GM12878 (cell line): ENCODE results near the gene SFSWAP.

Source experiments
- BCL11A ChIP-seq: IDR thresholded peaks from 2 replicates; pipeline ENCODE4 v1.6.1; 2011; ENCODE audit warnings: low read depth, low read length
- CHD2 ChIP-seq: IDR thresholded peaks from 2 replicates; pipeline ENCODE4 v1.6.1; 2011; ENCODE audit warnings: low read depth, low read length, improper control_type of control experiment, borderline replicate concordance
- EGR1 ChIP-seq, 2 experiments: IDR thresholded peaks; 1 replicate in 1 of 2; 2 replicates in 1 of 2; pipeline ENCODE4 v1.6.1; 2011 to 2012; ENCODE audit warnings: low read depth in 2 of 2, low read length in 2 of 2, borderline replicate concordance in 1 of 2, mild to moderate bottlenecking in 1 of 2, moderate library complexity in 1 of 2
- POLR2A ChIP-seq: IDR thresholded peaks from 2 replicates; pipeline ENCODE4 v1.6.1; 2011; ENCODE audit warnings: low read depth, mild to moderate bottlenecking, low read length
- POLR2AphosphoS5 ChIP-seq: IDR thresholded peaks from 2 replicates; pipeline ENCODE4 v1.6.1; 2011; ENCODE audit warnings: mild to moderate bottlenecking, low read length, inconsistent platforms
- SMC3 ChIP-seq: IDR thresholded peaks from 2 replicates; pipeline ENCODE4 v1.6.1; 2011; ENCODE audit warnings: low read length, improper control_type of control experiment, borderline replicate concordance
- SREBF1 ChIP-seq: IDR thresholded peaks from 2 replicates; pipeline ENCODE4 v1.6.1; 2012; ENCODE audit warnings: mild to moderate bottlenecking, low read length
- ZZZ3 ChIP-seq: IDR thresholded peaks from 2 replicates; pipeline ENCODE4 v1.6.1; 2011; ENCODE audit warnings: low read depth; ENCODE audit not compliant: control insufficient read depth, insufficient read length
- TF ChIP-seq, protein P1 (sequence below), 3 experiments: IDR thresholded peaks in 2 of 3; conservative IDR thresholded peaks in 1 of 3; 2 replicates each; pipeline ENCODE4 v1.5.1; 2011; ENCODE audit warnings: low read depth in 3 of 3, low read length in 3 of 3, mild to moderate bottlenecking in 3 of 3, control low read depth in 2 of 3, moderate library complexity in 2 of 3, inconsistent platforms in 1 of 3, mixed read lengths in 1 of 3; ENCODE audit not compliant: control insufficient read depth in 2 of 3, insufficient read depth in 1 of 3; ENCODE audit errors: extremely low read depth in 1 of 3
- TF ChIP-seq, protein P2 (sequence below): fragments of 450-650 bp; IDR thresholded peaks from 2 replicates; pipeline ENCODE4 v1.6.1; 2017; ENCODE audit warnings: antibody characterized with exemption, mild to moderate bottlenecking, moderate library complexity
- TF ChIP-seq, protein P3 (sequence below): fragments of 450-650 bp; IDR thresholded peaks from 2 replicates; pipeline ENCODE4 v1.6.1; 2017; ENCODE audit warnings: mild to moderate bottlenecking, moderate library complexity
- TF ChIP-seq, protein P4 (sequence below): IDR thresholded peaks from 2 replicates; pipeline ENCODE4 v1.6.1; 2012; ENCODE audit warnings: mild to moderate bottlenecking, low read depth, low read length

DNA sequence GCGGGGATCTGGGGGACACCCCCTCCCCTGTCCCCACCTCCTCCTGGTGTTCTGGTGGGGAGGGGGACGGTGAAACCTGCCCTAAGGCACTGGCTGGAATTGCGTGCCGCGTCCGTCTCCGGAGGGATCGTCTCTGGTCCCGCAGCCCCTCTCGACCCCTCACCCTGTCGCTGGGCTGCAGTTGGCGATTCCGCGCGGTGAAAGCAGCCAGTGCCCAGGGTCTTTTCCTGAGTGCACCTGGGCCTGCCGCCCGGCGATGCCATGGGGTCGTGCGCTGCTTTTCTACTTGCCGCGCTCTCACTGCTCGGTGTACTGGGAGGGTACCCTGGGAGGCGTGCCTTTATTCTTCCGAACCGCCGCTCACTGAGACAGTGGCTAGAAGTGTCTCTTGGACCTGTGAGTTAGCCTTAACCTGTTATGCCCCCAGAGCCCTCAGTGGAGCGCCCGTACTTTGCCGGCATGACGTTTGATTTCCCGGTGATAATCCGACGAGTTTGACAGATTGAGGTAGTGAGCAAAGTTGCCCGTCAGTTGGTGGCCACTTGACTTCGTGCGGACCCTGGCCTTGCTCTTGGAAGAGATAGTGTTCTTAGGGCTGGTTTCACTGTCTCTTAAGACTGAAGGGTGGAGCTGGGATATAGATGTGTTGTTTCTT is 788 bp downstream of the SFSWAP start:
- no peak for TF ChIP-seq EGR1 (IDR thresholded peaks at IDR 0.05; ENCODE audit: borderline replicate concordance in 1 of 2, low read depth in 2 of 2, low read length in 2 of 2)
- TF ChIP-seq, protein P1, sequence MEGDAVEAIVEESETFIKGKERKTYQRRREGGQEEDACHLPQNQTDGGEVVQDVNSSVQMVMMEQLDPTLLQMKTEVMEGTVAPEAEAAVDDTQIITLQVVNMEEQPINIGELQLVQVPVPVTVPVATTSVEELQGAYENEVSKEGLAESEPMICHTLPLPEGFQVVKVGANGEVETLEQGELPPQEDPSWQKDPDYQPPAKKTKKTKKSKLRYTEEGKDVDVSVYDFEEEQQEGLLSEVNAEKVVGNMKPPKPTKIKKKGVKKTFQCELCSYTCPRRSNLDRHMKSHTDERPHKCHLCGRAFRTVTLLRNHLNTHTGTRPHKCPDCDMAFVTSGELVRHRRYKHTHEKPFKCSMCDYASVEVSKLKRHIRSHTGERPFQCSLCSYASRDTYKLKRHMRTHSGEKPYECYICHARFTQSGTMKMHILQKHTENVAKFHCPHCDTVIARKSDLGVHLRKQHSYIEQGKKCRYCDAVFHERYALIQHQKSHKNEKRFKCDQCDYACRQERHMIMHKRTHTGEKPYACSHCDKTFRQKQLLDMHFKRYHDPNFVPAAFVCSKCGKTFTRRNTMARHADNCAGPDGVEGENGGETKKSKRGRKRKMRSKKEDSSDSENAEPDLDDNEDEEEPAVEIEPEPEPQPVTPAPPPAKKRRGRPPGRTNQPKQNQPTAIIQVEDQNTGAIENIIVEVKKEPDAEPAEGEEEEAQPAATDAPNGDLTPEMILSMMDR (IDR thresholded peaks at IDR 0.05 in 2 of 3, conservative IDR thresholded peaks at IDR 0.05 in 1 of 3; ENCODE audit: control insufficient read depth in 2 of 3, extremely low read depth in 1 of 3, insufficient read depth in 1 of 3, low read depth in 3 of 3, low read length in 3 of 3) = no peak
- no peak for TF ChIP-seq POLR2A
- TF ChIP-seq, protein P2, sequence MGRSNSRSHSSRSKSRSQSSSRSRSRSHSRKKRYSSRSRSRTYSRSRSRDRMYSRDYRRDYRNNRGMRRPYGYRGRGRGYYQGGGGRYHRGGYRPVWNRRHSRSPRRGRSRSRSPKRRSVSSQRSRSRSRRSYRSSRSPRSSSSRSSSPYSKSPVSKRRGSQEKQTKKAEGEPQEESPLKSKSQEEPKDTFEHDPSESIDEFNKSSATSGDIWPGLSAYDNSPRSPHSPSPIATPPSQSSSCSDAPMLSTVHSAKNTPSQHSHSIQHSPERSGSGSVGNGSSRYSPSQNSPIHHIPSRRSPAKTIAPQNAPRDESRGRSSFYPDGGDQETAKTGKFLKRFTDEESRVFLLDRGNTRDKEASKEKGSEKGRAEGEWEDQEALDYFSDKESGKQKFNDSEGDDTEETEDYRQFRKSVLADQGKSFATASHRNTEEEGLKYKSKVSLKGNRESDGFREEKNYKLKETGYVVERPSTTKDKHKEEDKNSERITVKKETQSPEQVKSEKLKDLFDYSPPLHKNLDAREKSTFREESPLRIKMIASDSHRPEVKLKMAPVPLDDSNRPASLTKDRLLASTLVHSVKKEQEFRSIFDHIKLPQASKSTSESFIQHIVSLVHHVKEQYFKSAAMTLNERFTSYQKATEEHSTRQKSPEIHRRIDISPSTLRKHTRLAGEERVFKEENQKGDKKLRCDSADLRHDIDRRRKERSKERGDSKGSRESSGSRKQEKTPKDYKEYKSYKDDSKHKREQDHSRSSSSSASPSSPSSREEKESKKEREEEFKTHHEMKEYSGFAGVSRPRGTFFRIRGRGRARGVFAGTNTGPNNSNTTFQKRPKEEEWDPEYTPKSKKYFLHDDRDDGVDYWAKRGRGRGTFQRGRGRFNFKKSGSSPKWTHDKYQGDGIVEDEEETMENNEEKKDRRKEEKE = no peak
- TF ChIP-seq, protein P3, sequence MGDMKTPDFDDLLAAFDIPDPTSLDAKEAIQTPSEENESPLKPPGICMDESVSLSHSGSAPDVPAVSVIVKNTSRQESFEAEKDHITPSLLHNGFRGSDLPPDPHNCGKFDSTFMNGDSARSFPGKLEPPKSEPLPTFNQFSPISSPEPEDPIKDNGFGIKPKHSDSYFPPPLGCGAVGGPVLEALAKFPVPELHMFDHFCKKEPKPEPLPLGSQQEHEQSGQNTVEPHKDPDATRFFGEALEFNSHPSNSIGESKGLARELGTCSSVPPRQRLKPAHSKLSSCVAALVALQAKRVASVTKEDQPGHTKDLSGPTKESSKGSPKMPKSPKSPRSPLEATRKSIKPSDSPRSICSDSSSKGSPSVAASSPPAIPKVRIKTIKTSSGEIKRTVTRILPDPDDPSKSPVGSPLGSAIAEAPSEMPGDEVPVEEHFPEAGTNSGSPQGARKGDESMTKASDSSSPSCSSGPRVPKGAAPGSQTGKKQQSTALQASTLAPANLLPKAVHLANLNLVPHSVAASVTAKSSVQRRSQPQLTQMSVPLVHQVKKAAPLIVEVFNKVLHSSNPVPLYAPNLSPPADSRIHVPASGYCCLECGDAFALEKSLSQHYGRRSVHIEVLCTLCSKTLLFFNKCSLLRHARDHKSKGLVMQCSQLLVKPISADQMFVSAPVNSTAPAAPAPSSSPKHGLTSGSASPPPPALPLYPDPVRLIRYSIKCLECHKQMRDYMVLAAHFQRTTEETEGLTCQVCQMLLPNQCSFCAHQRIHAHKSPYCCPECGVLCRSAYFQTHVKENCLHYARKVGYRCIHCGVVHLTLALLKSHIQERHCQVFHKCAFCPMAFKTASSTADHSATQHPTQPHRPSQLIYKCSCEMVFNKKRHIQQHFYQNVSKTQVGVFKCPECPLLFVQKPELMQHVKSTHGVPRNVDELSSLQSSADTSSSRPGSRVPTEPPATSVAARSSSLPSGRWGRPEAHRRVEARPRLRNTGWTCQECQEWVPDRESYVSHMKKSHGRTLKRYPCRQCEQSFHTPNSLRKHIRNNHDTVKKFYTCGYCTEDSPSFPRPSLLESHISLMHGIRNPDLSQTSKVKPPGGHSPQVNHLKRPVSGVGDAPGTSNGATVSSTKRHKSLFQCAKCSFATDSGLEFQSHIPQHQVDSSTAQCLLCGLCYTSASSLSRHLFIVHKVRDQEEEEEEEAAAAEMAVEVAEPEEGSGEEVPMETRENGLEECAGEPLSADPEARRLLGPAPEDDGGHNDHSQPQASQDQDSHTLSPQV = no peak
- TF ChIP-seq CHD2 = no peak
- no peak for TF ChIP-seq SMC3
- TF ChIP-seq, protein P4, sequence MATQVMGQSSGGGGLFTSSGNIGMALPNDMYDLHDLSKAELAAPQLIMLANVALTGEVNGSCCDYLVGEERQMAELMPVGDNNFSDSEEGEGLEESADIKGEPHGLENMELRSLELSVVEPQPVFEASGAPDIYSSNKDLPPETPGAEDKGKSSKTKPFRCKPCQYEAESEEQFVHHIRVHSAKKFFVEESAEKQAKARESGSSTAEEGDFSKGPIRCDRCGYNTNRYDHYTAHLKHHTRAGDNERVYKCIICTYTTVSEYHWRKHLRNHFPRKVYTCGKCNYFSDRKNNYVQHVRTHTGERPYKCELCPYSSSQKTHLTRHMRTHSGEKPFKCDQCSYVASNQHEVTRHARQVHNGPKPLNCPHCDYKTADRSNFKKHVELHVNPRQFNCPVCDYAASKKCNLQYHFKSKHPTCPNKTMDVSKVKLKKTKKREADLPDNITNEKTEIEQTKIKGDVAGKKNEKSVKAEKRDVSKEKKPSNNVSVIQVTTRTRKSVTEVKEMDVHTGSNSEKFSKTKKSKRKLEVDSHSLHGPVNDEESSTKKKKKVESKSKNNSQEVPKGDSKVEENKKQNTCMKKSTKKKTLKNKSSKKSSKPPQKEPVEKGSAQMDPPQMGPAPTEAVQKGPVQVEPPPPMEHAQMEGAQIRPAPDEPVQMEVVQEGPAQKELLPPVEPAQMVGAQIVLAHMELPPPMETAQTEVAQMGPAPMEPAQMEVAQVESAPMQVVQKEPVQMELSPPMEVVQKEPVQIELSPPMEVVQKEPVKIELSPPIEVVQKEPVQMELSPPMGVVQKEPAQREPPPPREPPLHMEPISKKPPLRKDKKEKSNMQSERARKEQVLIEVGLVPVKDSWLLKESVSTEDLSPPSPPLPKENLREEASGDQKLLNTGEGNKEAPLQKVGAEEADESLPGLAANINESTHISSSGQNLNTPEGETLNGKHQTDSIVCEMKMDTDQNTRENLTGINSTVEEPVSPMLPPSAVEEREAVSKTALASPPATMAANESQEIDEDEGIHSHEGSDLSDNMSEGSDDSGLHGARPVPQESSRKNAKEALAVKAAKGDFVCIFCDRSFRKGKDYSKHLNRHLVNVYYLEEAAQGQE = no peak
- TF ChIP-seq BCL11A = no peak
- no peak for TF ChIP-seq SREBF1
- TF ChIP-seq POLR2AphosphoS5 = no peak
- TF ChIP-seq ZZZ3 = no peak
